Stimulated activated naive B cell treated with anti-CD40 and anti-IgM and Interleukin-4, amounts not matched to agents 10 μg/mL and 1 μg/mL and 100 μg/mL, for 72 hours (primary cell): ENCODE results near the gene GRK6.
"Not testable (repeated sequence)": the region's sequence is repeated elsewhere in the genome, so short reads cannot be mapped to it uniquely, and the experiment has no call there.

Experiments
- ATAC-seq, 2 donors: fragments of 150-1000 bp; cut with Tn5 transposase; replicated peaks; 2 replicates each; pipeline ENCODE4 v1.10.0; 2021; ENCODE audit warnings: moderate library complexity in 1 of 2
- DNase-seq: peaks from one replicate; pipeline ENCODE4 v3.0.0; 2021
- H3K27ac Mint-ChIP-seq: one replicate; pipeline ENCODE4 v1.8.0; 2022; ENCODE audit warnings: mild to moderate bottlenecking, mixed read lengths
- H3K27me3 Mint-ChIP-seq, 2 donors: one replicate each; pipeline ENCODE4 v1.8.0; 2022; ENCODE audit warnings: mixed read lengths in 2 of 2
- H3K36me3 Mint-ChIP-seq, 2 donors: one replicate each; pipeline ENCODE4 v1.8.0; 2022; ENCODE audit warnings: mixed read lengths in 2 of 2, mild to moderate bottlenecking in 1 of 2
- H3K4me1 Mint-ChIP-seq, 2 donors: one replicate each; pipeline ENCODE4 v1.8.0; 2022; ENCODE audit warnings: mixed read lengths in 2 of 2, mild to moderate bottlenecking in 1 of 2
- H3K4me3 Mint-ChIP-seq, 2 donors: one replicate each; pipeline ENCODE4 v1.8.0; 2022; ENCODE audit warnings: mild to moderate bottlenecking in 2 of 2, mixed read lengths in 2 of 2, moderate library complexity in 1 of 2
- H3K9me3 Mint-ChIP-seq, 2 donors: one replicate each; pipeline ENCODE4 v1.8.0; 2022; ENCODE audit warnings: mixed read lengths in 2 of 2, mild to moderate bottlenecking in 1 of 2

The GRK6 gene

GRCh38 chr5:177477701-177478477 lies 51.4 kb downstream of the GRK6 start:
- Mint-ChIP-seq H3K4me1 (peaks cover 38 to 56% of the 10 kb centered on the region in 2 donors), H3K36me3 (no peaks in the 10 kb centered on the region), H3K27ac (no peak overlapping the region), H3K27me3 (peaks cover 8 to 11% of the 10 kb centered on the region in 2 donors), H3K4me3 (no peak overlapping the region), H3K9me3 (no peaks in the 10 kb centered on the region)
- ATAC-seq (no peak), DNase-seq (no peak)

GRCh38 chr5:177478711-177479646 lies 52.5 kb downstream of the GRK6 start:
- no peaks in the 10 kb centered on the region for H3K9me3 Mint-ChIP-seq
- H3K27me3 Mint-ChIP-seq: peaks cover 6 to 7% of the 10 kb centered on the region in 2 donors
- peak overlapping the region; percentile 17 to 22 for H3K4me3 Mint-ChIP-seq
- H3K4me1 Mint-ChIP-seq: peaks cover 36 to 54% of the 10 kb centered on the region in 2 donors
- no peaks in the 10 kb centered on the region for H3K36me3 Mint-ChIP-seq
- H3K27ac Mint-ChIP-seq: peak overlapping the region; percentile 90
- ATAC-seq (peak; percentile 90 to 92), DNase-seq (peak; percentile 51)

GRCh38 chr5:177479774-177480173 lies 53.3 kb downstream of the GRK6 start:
- peak overlapping the region in 1 of 2 donors; percentile 8 for H3K4me3 Mint-ChIP-seq
- H3K4me1 Mint-ChIP-seq: peaks cover 30 to 46% of the 10 kb centered on the region in 2 donors
- ATAC-seq: no peak
- peaks cover 3 to 7% of the 10 kb centered on the region in 2 donors for H3K36me3 Mint-ChIP-seq
- no peaks in the 10 kb centered on the region for H3K9me3 Mint-ChIP-seq
- DNase-seq: no peak
- H3K27me3 Mint-ChIP-seq: no peaks in the 10 kb centered on the region
- peak overlapping the region; percentile 38 for H3K27ac Mint-ChIP-seq

GRCh38 chr5:177482359-177482795 lies 55.9 kb downstream of the GRK6 start:
- Mint-ChIP-seq H3K27ac (peak overlapping the region; percentile 21), H3K27me3 (no peaks in the 10 kb centered on the region), H3K4me1 (peaks cover 19 to 27% of the 10 kb centered on the region in 2 donors), H3K36me3 (peaks cover 14 to 18% of the 10 kb centered on the region in 2 donors), H3K9me3 (no peaks in the 10 kb centered on the region), H3K4me3 (no peak overlapping the region)
- DNase-seq (no peak), ATAC-seq (no peak)

- no peak for ATAC-seq
- Mint-ChIP-seq H3K9me3 (no peaks in the 10 kb centered on the region), H3K27me3 (no peaks in the 10 kb centered on the region), H3K4me3 (no peak overlapping the region), H3K4me1 (peaks cover 19 to 22% of the 10 kb centered on the region in 2 donors), H3K36me3 (peaks cover 19 to 22% of the 10 kb centered on the region in 2 donors), H3K27ac (no peak overlapping the region)
- DNase-seq: no peak
Measured at GRCh38 chr5:177483042-177483441, 56.6 kb downstream of the GRK6 start.

GRCh38 chr5:177483994-177484901 lies 57.8 kb downstream of the GRK6 start:
- peaks cover 8 to 10% of the 10 kb centered on the region in 2 donors for H3K4me1 Mint-ChIP-seq
- no peaks in the 10 kb centered on the region for H3K27me3 Mint-ChIP-seq
- no peaks in the 10 kb centered on the region for H3K9me3 Mint-ChIP-seq
- no peak overlapping the region for H3K27ac Mint-ChIP-seq
- peaks cover 29 to 30% of the 10 kb centered on the region in 2 donors for H3K36me3 Mint-ChIP-seq
- DNase-seq (no peak), ATAC-seq (no peak)
- no peak overlapping the region for H3K4me3 Mint-ChIP-seq

GRCh38 chr5:177484902-177485549 lies 58.5 kb downstream of the GRK6 start:
- DNase-seq (no peak), ATAC-seq (no peak)
- no peaks in the 10 kb centered on the region for H3K9me3 Mint-ChIP-seq
- H3K27ac Mint-ChIP-seq: peak overlapping the region; percentile 57
- no peak overlapping the region for H3K4me3 Mint-ChIP-seq
- peaks cover 3 to 5% of the 10 kb centered on the region in 2 donors for H3K4me1 Mint-ChIP-seq
- no peaks in the 10 kb centered on the region for H3K27me3 Mint-ChIP-seq
- H3K36me3 Mint-ChIP-seq: peaks cover 32 to 34% of the 10 kb centered on the region in 2 donors

GRCh38 chr5:177485753-177486152 lies 59.3 kb downstream of the GRK6 start:
- H3K4me3 Mint-ChIP-seq, ATAC-seq, H3K4me1 Mint-ChIP-seq, H3K9me3 Mint-ChIP-seq, DNase-seq, H3K27me3 Mint-ChIP-seq, H3K27ac Mint-ChIP-seq: not testable (repeated sequence)
- peaks cover 39 to 41% of the 10 kb centered on the region in 2 donors for H3K36me3 Mint-ChIP-seq

GRCh38 chr5:177486256-177486655 lies 59.8 kb downstream of the GRK6 start:
- ATAC-seq: no peak
- Mint-ChIP-seq H3K36me3 (peaks cover 44 to 46% of the 10 kb centered on the region in 2 donors), H3K9me3 (no peaks in the 10 kb centered on the region), H3K4me3 (no peak overlapping the region), H3K4me1 (peaks cover 8 to 15% of the 10 kb centered on the region in 2 donors), H3K27me3 (no peaks in the 10 kb centered on the region), H3K27ac (no peak overlapping the region)
- no peak for DNase-seq

- no peaks in the 10 kb centered on the region for H3K27me3 Mint-ChIP-seq
- H3K9me3 Mint-ChIP-seq: no peaks in the 10 kb centered on the region
- ATAC-seq: no peak
- H3K4me3 Mint-ChIP-seq: no peak overlapping the region
- H3K27ac Mint-ChIP-seq: no peak overlapping the region
- H3K36me3 Mint-ChIP-seq: peaks cover 45 to 48% of the 10 kb centered on the region in 2 donors
- H3K4me1 Mint-ChIP-seq: peaks cover 9 to 16% of the 10 kb centered on the region in 2 donors
- DNase-seq: no peak
Measured at GRCh38 chr5:177487144-177487543, 60.7 kb downstream of the GRK6 start.

GRCh38 chr5:177487975-177488374 lies 61.5 kb downstream of the GRK6 start:
- Mint-ChIP-seq H3K36me3 (peaks cover 49 to 56% of the 10 kb centered on the region in 2 donors), H3K27ac (no peak overlapping the region)

GRCh38 chr5:177489119-177489716 lies 62.7 kb downstream of the GRK6 start:
- peaks cover 49 to 58% of the 10 kb centered on the region in 2 donors for H3K36me3 Mint-ChIP-seq
- no peak for ATAC-seq
- H3K9me3 Mint-ChIP-seq: no peaks in the 10 kb centered on the region
- no peak overlapping the region for H3K4me3 Mint-ChIP-seq
- no peak for DNase-seq
- H3K27ac Mint-ChIP-seq: no peak overlapping the region
- H3K27me3 Mint-ChIP-seq: no peaks in the 10 kb centered on the region
- peaks cover 24 to 34% of the 10 kb centered on the region in 2 donors for H3K4me1 Mint-ChIP-seq

More at GRCh38 chr5:177487975-177488374, 61.5 kb downstream of the GRK6 start:
- ATAC-seq (no peak), DNase-seq (no peak)
- Mint-ChIP-seq H3K9me3 (no peaks in the 10 kb centered on the region), H3K4me1 (peaks cover 14 to 22% of the 10 kb centered on the region in 2 donors), H3K27me3 (no peaks in the 10 kb centered on the region), H3K4me3 (no peak overlapping the region)
